Activated naive CD4-positive, alpha-beta T cell treated with anti-CD3 and anti-CD28 coated beads, Interleukin-2, amount 10 ng/mL, durations not matched to agents 7 days and 5 days (primary cell): Measurements from ENCODE around the gene TSPAN14.

Source experiments
- CTCF ChIA-PET: fragments of 350-600 bp; sonication (Branson Sonifier 250); formaldehyde crosslinking; loops from one replicate; lab custom pipeline; 2021; ENCODE audit warnings: antibody characterized with exemption; lab: Charles Lee
- DNase-seq: peaks from one replicate; pipeline ENCODE4 v3.0.0-alpha.2; 2020
- H3K27ac Mint-ChIP-seq: one replicate; pipeline ENCODE4 v1.8.0; 2021; ENCODE audit warnings: mild to moderate bottlenecking, moderate library complexity, mixed read lengths
- H3K27me3 Mint-ChIP-seq: one replicate; pipeline ENCODE4 v1.8.0; 2021; ENCODE audit warnings: mild to moderate bottlenecking, mixed read lengths
- H3K36me3 Mint-ChIP-seq: one replicate; pipeline ENCODE4 v1.8.0; 2021; ENCODE audit warnings: mixed read lengths
- H3K4me1 Mint-ChIP-seq: one replicate; pipeline ENCODE4 v1.8.0; 2021; ENCODE audit warnings: mixed read lengths
- H3K4me3 Mint-ChIP-seq: one replicate; pipeline ENCODE4 v1.8.0; 2021; ENCODE audit warnings: mild to moderate bottlenecking, moderate library complexity, mixed read lengths
- H3K9me3 Mint-ChIP-seq: one replicate; pipeline ENCODE4 v1.8.0; 2021; ENCODE audit warnings: mixed read lengths

TSPAN14 gene

GRCh38 chr10:80453056-80453841 lies 861 bp upstream of the TSPAN14 start:
- Mint-ChIP-seq H3K27me3 (peaks cover 4% of the 10 kb centered on the region), H3K36me3 (peaks cover 31% of the 10 kb centered on the region), H3K9me3 (no peaks in the 10 kb centered on the region), H3K4me3 (peak overlapping the region; percentile 70), H3K4me1 (peaks cover 47% of the 10 kb centered on the region), H3K27ac (peak overlapping the region; percentile 59)
- DNase-seq, result no peak
- CTCF ChIA-PET, result interaction anchor here (2.1 to 39.3 kb wide), 2 partner anchors 9 to 53 kb away, joined by 19 to 986 read pairs; no protein-coding TSS in a partner anchor

DNA sequence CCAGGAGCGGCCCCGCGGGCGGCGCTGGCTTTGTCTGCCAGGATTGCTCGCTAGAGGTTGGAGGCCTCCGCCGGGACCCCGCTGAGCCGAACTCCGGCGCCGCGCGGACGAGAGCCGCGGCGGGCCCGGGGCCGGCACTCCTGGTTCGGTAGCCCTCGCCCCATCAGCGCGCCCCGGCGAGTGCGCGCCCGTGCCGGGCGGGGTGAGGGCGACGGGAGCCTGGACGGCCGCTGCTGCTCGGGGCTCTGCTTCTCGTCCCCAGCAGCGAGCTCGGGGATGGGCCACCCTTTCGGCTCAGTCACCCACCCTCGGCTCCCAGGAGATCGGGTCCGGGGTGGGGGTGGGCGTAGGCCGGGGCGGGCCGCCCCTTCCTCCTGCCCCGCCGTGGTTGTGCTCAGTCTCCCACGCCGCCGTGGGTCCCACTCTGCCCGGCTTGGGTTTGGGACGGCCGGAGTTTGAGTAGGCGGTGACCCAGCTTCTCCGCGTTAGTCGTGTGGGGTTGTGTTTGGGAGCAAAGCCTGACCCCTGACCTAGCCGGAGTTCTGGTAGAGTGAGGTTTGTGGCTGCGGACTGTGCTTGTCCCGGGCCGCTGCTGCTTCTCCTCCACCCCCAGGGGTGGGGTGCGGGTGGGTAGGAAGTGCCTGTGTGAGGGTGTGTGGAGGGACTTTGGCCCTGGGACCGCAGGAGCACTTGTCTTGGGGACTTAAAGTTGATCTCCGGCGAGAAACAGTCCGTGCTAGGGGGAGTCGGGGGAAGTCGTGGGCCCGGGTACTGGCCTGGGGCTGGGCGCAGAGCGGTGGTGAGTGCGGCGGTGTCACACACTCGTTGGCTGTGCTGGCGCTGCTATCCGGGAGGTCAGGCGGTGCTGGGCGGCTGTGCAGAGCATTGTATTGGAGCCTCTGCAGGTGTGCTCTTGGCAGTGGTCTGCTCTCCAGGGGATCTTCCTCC lies 677 bp downstream of the TSPAN14 start:
- peaks cover 49% of the 10 kb centered on the region for H3K4me1 Mint-ChIP-seq
- peak overlapping the region; percentile 94 for H3K4me3 Mint-ChIP-seq
- H3K9me3 Mint-ChIP-seq, result no peaks in the 10 kb centered on the region
- peak overlapping the region; percentile 94 for H3K27ac Mint-ChIP-seq
- peak; percentile 48 for DNase-seq
- H3K27me3 Mint-ChIP-seq, result peaks cover 4% of the 10 kb centered on the region
- CTCF ChIA-PET, result interaction anchor here (0.9 to 39.3 kb wide), 3 partner anchors 11 to 77 kb away, joined by 3 to 986 read pairs (median 4); no protein-coding TSS in a partner anchor
- H3K36me3 Mint-ChIP-seq, result peaks cover 44% of the 10 kb centered on the region

- H3K4me3 Mint-ChIP-seq, result peak overlapping the region; percentile 94
- no peaks in the 10 kb centered on the region for H3K9me3 Mint-ChIP-seq
These were observed 1.6 kb downstream of the TSPAN14 start for GRCh38 chr10:80455461-80456349.

GRCh38 chr10:80457554-80458262 lies 3.6 kb downstream of the TSPAN14 start:
- Mint-ChIP-seq H3K27ac (peak overlapping the region; percentile 94), H3K27me3 (peaks cover 4% of the 10 kb centered on the region), H3K9me3 (no peaks in the 10 kb centered on the region), H3K4me3 (peak overlapping the region; percentile 94), H3K36me3 (peaks cover 71% of the 10 kb centered on the region), H3K4me1 (peaks cover 78% of the 10 kb centered on the region)
- CTCF ChIA-PET, result interaction anchor here (1.0 to 39.3 kb wide), 8 partner anchors 9 to 48 kb away, joined by 3 to 986 read pairs (median 9); no protein-coding TSS in a partner anchor
- no peak for DNase-seq

More at GRCh38 chr10:80455461-80456349, 1.6 kb downstream of the TSPAN14 start:
- peaks cover 58% of the 10 kb centered on the region for H3K4me1 Mint-ChIP-seq
- CTCF ChIA-PET, result interaction anchor here (0.9 to 39.3 kb wide), 8 partner anchors 8 to 76 kb away, joined by 3 to 986 read pairs (median 4); no protein-coding TSS in a partner anchor
- peaks cover 4% of the 10 kb centered on the region for H3K27me3 Mint-ChIP-seq
- peaks cover 53% of the 10 kb centered on the region for H3K36me3 Mint-ChIP-seq
- DNase-seq, result no peak
- peak overlapping the region; percentile 94 for H3K27ac Mint-ChIP-seq

DNA sequence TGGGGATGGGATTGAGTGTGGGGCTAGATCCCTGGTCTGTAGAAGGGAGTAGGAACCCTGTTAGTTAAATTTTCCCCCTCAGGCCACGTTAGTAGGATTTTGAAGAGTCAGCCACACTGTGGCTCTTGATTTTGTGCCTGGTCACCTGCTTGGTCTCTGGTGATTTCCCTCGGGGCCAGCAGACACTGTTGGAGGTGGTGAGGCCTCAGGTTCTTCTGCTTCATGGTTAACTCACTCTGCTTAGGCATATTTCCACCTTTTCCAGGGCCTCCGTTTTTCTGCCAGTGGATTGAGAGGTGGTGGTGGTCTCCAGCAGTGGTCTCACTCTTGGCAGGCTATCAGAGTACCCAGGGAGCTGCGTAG lies 4.1 kb downstream of the TSPAN14 start:
- Mint-ChIP-seq H3K36me3 (peaks cover 72% of the 10 kb centered on the region), H3K9me3 (no peaks in the 10 kb centered on the region), H3K4me3 (peak overlapping the region; percentile 94), H3K27me3 (peaks cover 4% of the 10 kb centered on the region), H3K4me1 (peaks cover 79% of the 10 kb centered on the region), H3K27ac (peak overlapping the region; percentile 94)
- no peak for DNase-seq
- CTCF ChIA-PET, result interaction anchor here (3.1 to 39.3 kb wide), 3 partner anchors 9 to 48 kb away, joined by 15 to 986 read pairs (median 24); no protein-coding TSS in a partner anchor

DNA sequence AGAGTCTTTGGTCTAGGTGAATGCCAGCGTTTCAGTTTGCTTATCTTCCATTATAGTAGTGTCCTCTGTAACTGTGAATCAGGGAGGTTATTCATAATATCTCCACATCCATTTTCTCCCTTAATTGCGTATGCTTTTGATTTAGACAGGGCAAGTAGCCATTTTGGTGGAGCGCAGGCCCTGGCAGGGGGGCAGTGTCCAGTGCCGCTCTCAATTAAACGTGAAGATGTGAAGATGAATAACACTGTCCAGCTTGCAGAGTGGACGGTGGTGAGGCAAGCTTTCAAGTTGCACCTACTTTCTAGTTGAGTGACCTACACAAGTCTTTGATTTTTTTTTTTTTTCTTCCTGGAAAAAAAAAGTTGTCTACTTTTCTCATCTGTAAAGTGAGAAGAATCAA lies 4.5 kb downstream of the TSPAN14 start:
- Mint-ChIP-seq H3K27me3 (peaks cover 1% of the 10 kb centered on the region), H3K4me1 (peaks cover 79% of the 10 kb centered on the region), H3K9me3 (no peaks in the 10 kb centered on the region), H3K36me3 (peaks cover 76% of the 10 kb centered on the region), H3K27ac (peak overlapping the region; percentile 94), H3K4me3 (peak overlapping the region; percentile 94)
- no peak for DNase-seq
- CTCF ChIA-PET, result interaction anchor here (1.3 to 39.3 kb wide), 4 partner anchors 10 to 47 kb away, joined by 3 to 986 read pairs (median 20); no protein-coding TSS in a partner anchor

GRCh38 chr10:80459047-80459865 lies 5.1 kb downstream of the TSPAN14 start:
- H3K27me3 Mint-ChIP-seq, result no peaks in the 10 kb centered on the region
- DNase-seq, result peak; percentile 85
- H3K4me3 Mint-ChIP-seq, result peak overlapping the region; percentile 94
- H3K27ac Mint-ChIP-seq, result peak overlapping the region; percentile 94
- H3K36me3 Mint-ChIP-seq, result peaks cover 80% of the 10 kb centered on the region
- no peaks in the 10 kb centered on the region for H3K9me3 Mint-ChIP-seq
- H3K4me1 Mint-ChIP-seq, result peaks cover 84% of the 10 kb centered on the region
- CTCF ChIA-PET, result interaction anchor here (1.0 to 39.3 kb wide), 6 partner anchors 10 to 47 kb away, joined by 3 to 986 read pairs (median 11); no protein-coding TSS in a partner anchor

GRCh38 chr10:80460399-80461207 lies 6.5 kb downstream of the TSPAN14 start:
- CTCF ChIA-PET, result interaction anchor here (0.8 to 39.3 kb wide), 7 partner anchors 9 to 46 kb away, joined by 3 to 986 read pairs (median 7); no protein-coding TSS in a partner anchor
- Mint-ChIP-seq H3K4me3 (peak overlapping the region; percentile 94), H3K4me1 (peaks cover 97% of the 10 kb centered on the region), H3K27me3 (no peaks in the 10 kb centered on the region), H3K27ac (peak overlapping the region; percentile 94), H3K36me3 (peaks cover 76% of the 10 kb centered on the region), H3K9me3 (no peaks in the 10 kb centered on the region)
- DNase-seq, result no peak

DNA sequence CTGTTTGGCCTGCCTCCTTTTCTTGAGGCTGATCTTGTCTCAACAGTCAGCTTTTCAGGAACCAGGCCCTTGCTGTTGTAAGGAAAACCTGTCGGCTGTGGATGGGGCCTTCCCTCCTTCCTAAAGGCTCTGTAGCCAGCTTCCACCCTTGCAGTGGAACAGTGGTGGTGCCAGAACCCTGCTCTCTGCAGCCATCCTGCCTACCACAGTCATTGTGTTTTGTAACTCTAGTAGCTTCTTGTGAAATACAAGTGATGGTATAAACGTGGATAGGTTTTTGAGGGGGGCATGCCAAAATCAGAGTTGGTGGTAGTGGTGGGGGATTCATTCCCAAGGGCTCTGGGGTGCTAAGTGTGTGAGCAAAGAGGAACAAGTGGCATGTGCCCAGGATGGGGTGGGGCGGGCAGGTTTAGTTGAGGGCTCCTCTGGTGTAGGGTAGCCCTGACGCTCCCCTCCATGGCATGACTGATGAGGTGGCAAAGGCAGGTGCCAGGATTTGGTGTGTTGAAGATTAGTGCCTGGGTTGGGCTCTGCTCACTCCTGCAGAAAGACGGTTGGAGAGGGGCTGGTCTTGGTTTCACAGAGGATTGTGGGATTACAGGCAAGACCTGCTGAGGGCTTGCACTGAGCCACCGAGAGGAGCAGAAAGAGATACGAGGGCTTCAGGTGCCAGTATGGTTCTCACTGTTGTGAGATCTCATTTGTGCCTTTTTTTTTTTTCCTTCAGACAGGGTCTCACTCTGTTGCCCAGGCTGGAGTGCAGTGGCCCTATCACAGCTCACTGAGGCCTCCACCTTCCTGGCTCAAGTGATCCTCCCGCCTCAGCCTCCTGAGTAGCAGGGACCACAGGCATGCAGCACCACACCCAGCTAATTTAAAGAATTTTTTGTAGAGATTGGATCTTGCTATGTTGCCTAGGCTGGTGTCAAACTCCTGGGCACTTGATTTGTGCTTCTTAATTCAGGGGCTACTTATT lies 7.4 kb downstream of the TSPAN14 start:
- H3K4me1 Mint-ChIP-seq, result peaks cover 98% of the 10 kb centered on the region
- no peaks in the 10 kb centered on the region for H3K9me3 Mint-ChIP-seq
- no peaks in the 10 kb centered on the region for H3K27me3 Mint-ChIP-seq
- DNase-seq, result no peak
- CTCF ChIA-PET, result interaction anchor here (0.8 to 39.3 kb wide), 6 partner anchors 14 to 45 kb away, joined by 3 to 986 read pairs (median 10); no protein-coding TSS in a partner anchor
- H3K36me3 Mint-ChIP-seq, result peaks cover 70% of the 10 kb centered on the region
- H3K4me3 Mint-ChIP-seq, result peak overlapping the region; percentile 94
- peak overlapping the region; percentile 94 for H3K27ac Mint-ChIP-seq

DNA sequence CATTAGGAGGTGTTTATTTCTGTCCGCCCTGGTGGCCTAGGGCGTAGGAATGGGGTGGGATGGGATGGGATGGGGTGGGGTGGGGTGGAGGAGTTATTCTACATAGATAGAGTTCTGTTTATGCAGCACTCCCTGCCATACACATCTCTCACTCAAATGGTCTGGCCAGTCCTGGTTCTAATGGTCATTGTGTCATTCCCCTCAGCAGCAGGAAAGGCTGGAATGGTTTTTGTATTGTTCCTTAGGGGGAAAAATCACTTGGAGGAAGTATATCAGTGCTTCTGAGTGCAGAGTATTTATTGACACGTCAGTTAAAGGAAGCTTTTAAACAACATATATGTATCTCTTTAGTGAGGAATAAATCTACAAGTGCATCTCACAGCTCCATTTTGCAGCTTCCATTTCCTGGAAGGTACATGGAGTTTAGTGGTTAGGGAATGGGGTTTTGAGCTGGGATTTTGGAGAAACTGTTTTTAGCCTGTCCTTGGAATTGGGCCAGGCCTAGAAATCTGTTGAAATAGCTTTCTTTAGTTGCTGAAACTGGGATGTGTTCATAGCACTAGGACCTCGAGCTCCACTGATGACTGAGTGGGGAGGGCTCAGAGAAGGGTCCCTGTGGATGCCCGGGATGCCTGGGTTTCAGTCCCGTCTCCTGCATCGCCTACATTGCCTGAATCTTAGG lies 8.3 kb downstream of the TSPAN14 start:
- Mint-ChIP-seq H3K27ac (peak overlapping the region; percentile 75), H3K4me3 (peak overlapping the region; percentile 94), H3K36me3 (peaks cover 65% of the 10 kb centered on the region), H3K9me3 (no peaks in the 10 kb centered on the region), H3K27me3 (no peaks in the 10 kb centered on the region), H3K4me1 (peaks cover 99% of the 10 kb centered on the region)
- CTCF ChIA-PET, result interaction anchor here (1.0 to 39.3 kb wide), 4 partner anchors 10 to 44 kb away, joined by 5 to 986 read pairs (median 12); no protein-coding TSS in a partner anchor
- DNase-seq, result no peak
